C4-2B (cell line): ENCODE results near the gene PARVA.

Source experiments
- CTCF ChIP-seq: fragments of 450-650 bp; conservative IDR thresholded peaks from 2 replicates; pipeline ENCODE4 v1.5.1; 2017; ENCODE audit warnings: mild to moderate bottlenecking
- ZFX ChIP-seq: fragments of 450-650 bp; IDR thresholded peaks from 2 replicates; pipeline ENCODE4 v1.6.1; 2017

- TF ChIP-seq CTCF (no peak), ZFX (no peak)
Measured at GRCh38 chr11:12472401-12473005, 95.1 kb downstream of the PARVA start.
